Measurements from ENCODE around the gene NGEF.
A peak's percentile ranks its signal among the peaks of the same experiment; 100 is the strongest.

NGEF gene

GRCh38 chr2:233031556-233032500 lies 18.8 kb upstream of the NGEF start:
- no peak for TF ChIP-seq CTCF (IDR thresholded peaks at IDR 0.05; ENCODE audit: low read length, missing control alignments)
- H3K4me3 ChIP-seq (replicated peaks; ENCODE audit: low read depth, low read length): no peak overlapping the region
- no peak for DNase-seq (ENCODE audit: low read depth)

- no peak for DNase-seq (ENCODE audit: low read depth)
- no peak overlapping the region for H3K4me3 ChIP-seq (replicated peaks; ENCODE audit: low read depth, low read length)
- TF ChIP-seq CTCF (IDR thresholded peaks at IDR 0.05; ENCODE audit: low read length, missing control alignments): no peak
Measured at GRCh38 chr2:233029321-233029720, 16.3 kb upstream of the NGEF start.

- no peak overlapping the region for H3K4me3 ChIP-seq (replicated peaks; ENCODE audit: low read depth, low read length)
- peak; percentile 35 for DNase-seq (ENCODE audit: low read depth)
- no peak for TF ChIP-seq CTCF (IDR thresholded peaks at IDR 0.05; ENCODE audit: low read length, missing control alignments)
Measured at GRCh38 chr2:233026198-233026813, 13.2 kb upstream of the NGEF start.

- TF ChIP-seq CTCF (IDR thresholded peaks at IDR 0.05; ENCODE audit: low read length, missing control alignments): no peak
- no peak for DNase-seq (ENCODE audit: low read depth)
- H3K4me3 ChIP-seq (replicated peaks; ENCODE audit: low read depth, low read length): no peak overlapping the region
Measured at GRCh38 chr2:233025706-233026105, 12.7 kb upstream of the NGEF start.

GRCh38 chr2:233023761-233024410 lies 10.8 kb upstream of the NGEF start:
- H3K4me3 ChIP-seq (replicated peaks; ENCODE audit: low read depth, low read length): no peak overlapping the region
- no peak for TF ChIP-seq CTCF (IDR thresholded peaks at IDR 0.05; ENCODE audit: low read length, missing control alignments)
- no peak for DNase-seq (ENCODE audit: low read depth)

GRCh38 chr2:233023007-233023760 lies 10.1 kb upstream of the NGEF start:
- H3K4me3 ChIP-seq (replicated peaks; ENCODE audit: low read depth, low read length): no peak overlapping the region

More at GRCh38 chr2:233023007-233023760, 10.1 kb upstream of the NGEF start:
- TF ChIP-seq CTCF (IDR thresholded peaks at IDR 0.05; ENCODE audit: low read length, missing control alignments): no peak
- DNase-seq (ENCODE audit: low read depth): no peak
